Endothelial cell of umbilical vein (primary cell): ENCODE data around the gene STX1A. TPM values are rescaled to one million over a fixed set of nuclear protein-coding genes. Genes with fewer than 3 reads are reported as not detected.
A peak's percentile ranks its signal among the peaks of the same experiment; 100 is the strongest.

Experiments used
- BruUV-seq: library from RNA; stranded (reverse); fragments of 400-500 nt; replicated peaks from 2 replicates; lab custom pipeline; 2021; lab: Mats Ljungman, UMichigan
- CTCF ChIA-PET: fragments of 300-600, 350-600 bp; sonication (Branson Sonifier 250); formaldehyde crosslinking; loops from one replicate; lab custom pipeline; 2021; ENCODE audit warnings: antibody characterized with exemption, inconsistent platforms; lab: Charles Lee
- POLR2A ChIA-PET: fragments of 300-600, 350-600 bp; sonication (Branson Sonifier 250); formaldehyde crosslinking; loops from one replicate; lab custom pipeline; 2021; ENCODE audit warnings: antibody characterized with exemption, inconsistent platforms; lab: Charles Lee
- DNase-seq: peaks from one replicate; pipeline ENCODE4 v3.0.0-alpha.2; 2011; ENCODE audit warnings: low read depth, low spot score
- FAIRE-seq: peaks from 2 replicates; lab custom pipeline; 2011; peaks lifted over from hg19 to GRCh38; lab: Jason Lieb, UNC
- H2AFZ ChIP-seq: 2 replicates; pipeline ENCODE4 v1.6.0; 2012; ENCODE audit warnings: low read depth, low read length, control low read depth, inconsistent platforms
- H3K27ac ChIP-seq: 2 replicates; pipeline ENCODE4 v1.5.1; 2011; ENCODE audit warnings: low read depth, mild to moderate bottlenecking, control low read depth, low read length, moderate library complexity; ENCODE audit not compliant: insufficient read depth
- H3K27me3 ChIP-seq, 2 experiments: 2 replicates each; pipeline versions ENCODE4 v1.6.0 to v1.6.1; 2011; ENCODE audit warnings: low read length in 2 of 2, mixed read lengths in 1 of 2; ENCODE audit not compliant: control insufficient read depth in 2 of 2, insufficient read depth in 2 of 2
- H3K36me3 ChIP-seq, 2 experiments: 2 replicates in 1 of 2; 3 replicates in 1 of 2; pipeline ENCODE4 v1.5.1; 2011; ENCODE audit warnings: low read length in 2 of 2, mild to moderate bottlenecking in 1 of 2, moderate library complexity in 1 of 2; ENCODE audit not compliant: control insufficient read depth in 2 of 2, insufficient read depth in 2 of 2; ENCODE audit errors: extremely low read depth in 1 of 2
- H3K4me1 ChIP-seq: 3 replicates; pipeline ENCODE4 v1.5.1; 2011; ENCODE audit warnings: mild to moderate bottlenecking, low read length; ENCODE audit not compliant: control insufficient read depth, insufficient read depth; ENCODE audit errors: extremely low read depth
- H3K4me2 ChIP-seq: 2 replicates; pipeline ENCODE4 v1.6.1; 2011; ENCODE audit warnings: low read length, control low read depth, mixed read lengths; ENCODE audit not compliant: insufficient read depth
- H3K4me3 ChIP-seq, 3 experiments: fragments of 200-600 bp in 1 of 3; sonication (generic), shearing (Covaris generic) in 1 of 3; replicated peaks in 1 of 3; 2 replicates each; pipeline ENCODE4 v1.5.1; 2011 to 2016; ENCODE audit warnings: control low read depth in 3 of 3, low read length in 3 of 3, mild to moderate bottlenecking in 2 of 3, inconsistent platforms in 1 of 3, low read depth in 1 of 3, moderate library complexity in 1 of 3; ENCODE audit not compliant: insufficient read depth in 1 of 3
- H3K79me2 ChIP-seq: 2 replicates; pipeline ENCODE4 v1.6.0; 2012; ENCODE audit warnings: low read length, inconsistent platforms; ENCODE audit not compliant: control insufficient read depth, insufficient read depth
- H3K9ac ChIP-seq: replicated peaks from 2 replicates; pipeline ENCODE3; 2011; ENCODE audit warnings: low read length, control low read depth; ENCODE audit not compliant: insufficient read depth; ENCODE audit errors: extremely low read depth
- H3K9me1 ChIP-seq: replicated peaks from 3 replicates; pipeline ENCODE4 v1.6.0; 2011; ENCODE audit warnings: mild to moderate bottlenecking, low read length; ENCODE audit not compliant: control insufficient read depth, insufficient read depth; ENCODE audit errors: extremely low read depth
- H3K9me3 ChIP-seq: replicated peaks from 2 replicates; pipeline ENCODE4 v1.5.1; 2012; ENCODE audit warnings: low read length, inconsistent platforms; ENCODE audit not compliant: control insufficient read depth, insufficient read depth
- H4K20me1 ChIP-seq: replicated peaks from 2 replicates; pipeline ENCODE3; 2011; ENCODE audit warnings: mild to moderate bottlenecking, low read length; ENCODE audit not compliant: control insufficient read depth, insufficient read depth; ENCODE audit errors: extremely low read depth
- EZH2 ChIP-seq: IDR thresholded peaks from 2 replicates; pipeline ENCODE4 v1.6.1; 2012; ENCODE audit warnings: borderline replicate concordance, low read depth, mild to moderate bottlenecking, moderate library complexity, low read length, inconsistent platforms; ENCODE audit not compliant: severe bottlenecking
- FOS ChIP-seq: IDR thresholded peaks from 2 replicates; pipeline ENCODE4 v1.6.1; 2011; ENCODE audit warnings: mild to moderate bottlenecking, low read length, moderate library complexity, borderline replicate concordance; ENCODE audit not compliant: insufficient read depth
- GATA2 ChIP-seq: IDR thresholded peaks from 2 replicates; pipeline ENCODE4 v1.7.0; 2011; ENCODE audit warnings: low read depth, mild to moderate bottlenecking, moderate library complexity, mixed read lengths, low read length; ENCODE audit not compliant: insufficient read length, insufficient read depth
- JUN ChIP-seq: IDR thresholded peaks from 2 replicates; pipeline ENCODE4 v1.6.1; 2011; ENCODE audit warnings: borderline replicate concordance, low read depth; ENCODE audit not compliant: insufficient read length, insufficient read depth
- MYC ChIP-seq: IDR thresholded peaks from one replicate; pipeline ENCODE4 v1.6.1; 2011; ENCODE audit warnings: mild to moderate bottlenecking, low read depth, low read length
- POLR2A ChIP-seq: IDR thresholded peaks from 2 replicates; pipeline ENCODE4 v1.6.1; 2012; ENCODE audit warnings: low read depth, mild to moderate bottlenecking, control low read depth, low read length
- POLR2AphosphoS5 ChIP-seq: IDR thresholded peaks from 2 replicates; pipeline ENCODE4 v1.6.1; 2012; ENCODE audit warnings: low read depth, mild to moderate bottlenecking, control low read depth, low read length, moderate library complexity; ENCODE audit not compliant: insufficient read depth
- dilution Hi-C: fragments of 300-500 bp; cut with MboI; formaldehyde crosslinking; loops from one replicate; pipeline ENCODE4 v1.15.0; 2019; ENCODE audit warnings: low sequenced_read_pairs; ENCODE audit not compliant: extremely low pct_ligation_motif_present
- intact Hi-C: fragments of 100-400 bp; cut with micrococcal nuclease; formaldehyde crosslinking; loops from one replicate; pipeline ENCODE4 v1.10.0; 2022
- polyA plus RNA-seq, 4 experiments: library from polyadenylated mRNA; depleted of rRNA in 3 of 4; stranded (reverse) in 3 of 4; unstranded in 1 of 4; fragments of >200 nt; gene quantifications; 2 replicates each; pipeline versions ENCODE4 v1.2.1 to v1.2.3, GENCODE V29; 2011 to 2012; ENCODE audit warnings: missing spikeins in 1 of 4
- total RNA-seq: library from RNA; stranded (reverse); gene quantifications from 2 replicates; pipeline ENCODE4 v1.2.3, GENCODE V29; 2021
- TF ChIP-seq, protein P1 (sequence below): IDR thresholded peaks from 2 replicates; pipeline ENCODE4 v1.6.1; 2011; ENCODE audit not compliant: insufficient read depth, insufficient read length
- TF ChIP-seq, protein P2 (sequence below), 2 donors: IDR thresholded peaks; 1 replicate in 1 of 2; 2 replicates in 1 of 2; pipeline ENCODE4 v1.5.1; 2011; ENCODE audit warnings: low read length in 2 of 2, mild to moderate bottlenecking in 2 of 2, moderate library complexity in 2 of 2, control low read depth in 1 of 2, inconsistent platforms in 1 of 2, low read depth in 1 of 2; ENCODE audit not compliant: insufficient read depth in 1 of 2; ENCODE audit errors: extremely low read depth in 1 of 2

STX1A gene
- total and polyA plus RNA-seq, 2 donors (not counting 3 experiments of a cell fraction or from before 2014, with no cell fraction given), result 13.1 to 20.8 TPM

GRCh38 chr7:73717025-73717807, 2.3 kb downstream of the STX1A start:
- H3K9me1 ChIP-seq, result no peaks in the 10 kb centered on the region
- no peak for TF ChIP-seq GATA2
- TF ChIP-seq MYC, result no peak
- TF ChIP-seq POLR2A, result no peak
- TF ChIP-seq, protein P1, sequence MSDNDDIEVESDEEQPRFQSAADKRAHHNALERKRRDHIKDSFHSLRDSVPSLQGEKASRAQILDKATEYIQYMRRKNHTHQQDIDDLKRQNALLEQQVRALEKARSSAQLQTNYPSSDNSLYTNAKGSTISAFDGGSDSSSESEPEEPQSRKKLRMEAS, result no peak
- TF ChIP-seq, protein P2, sequence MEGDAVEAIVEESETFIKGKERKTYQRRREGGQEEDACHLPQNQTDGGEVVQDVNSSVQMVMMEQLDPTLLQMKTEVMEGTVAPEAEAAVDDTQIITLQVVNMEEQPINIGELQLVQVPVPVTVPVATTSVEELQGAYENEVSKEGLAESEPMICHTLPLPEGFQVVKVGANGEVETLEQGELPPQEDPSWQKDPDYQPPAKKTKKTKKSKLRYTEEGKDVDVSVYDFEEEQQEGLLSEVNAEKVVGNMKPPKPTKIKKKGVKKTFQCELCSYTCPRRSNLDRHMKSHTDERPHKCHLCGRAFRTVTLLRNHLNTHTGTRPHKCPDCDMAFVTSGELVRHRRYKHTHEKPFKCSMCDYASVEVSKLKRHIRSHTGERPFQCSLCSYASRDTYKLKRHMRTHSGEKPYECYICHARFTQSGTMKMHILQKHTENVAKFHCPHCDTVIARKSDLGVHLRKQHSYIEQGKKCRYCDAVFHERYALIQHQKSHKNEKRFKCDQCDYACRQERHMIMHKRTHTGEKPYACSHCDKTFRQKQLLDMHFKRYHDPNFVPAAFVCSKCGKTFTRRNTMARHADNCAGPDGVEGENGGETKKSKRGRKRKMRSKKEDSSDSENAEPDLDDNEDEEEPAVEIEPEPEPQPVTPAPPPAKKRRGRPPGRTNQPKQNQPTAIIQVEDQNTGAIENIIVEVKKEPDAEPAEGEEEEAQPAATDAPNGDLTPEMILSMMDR (IDR thresholded peaks at IDR 0.05; ENCODE audit: extremely low read depth in 1 of 2, insufficient read depth in 1 of 2, low read depth in 1 of 2, low read length in 2 of 2), result no peak
- TF ChIP-seq FOS, result no peak
- TF ChIP-seq EZH2, result no peak
- TF ChIP-seq POLR2AphosphoS5, result no peak
- TF ChIP-seq JUN, result no peak
- peaks cover 50% of the 10 kb centered on the region for H3K79me2 ChIP-seq
- ChIA-PET POLR2A (interaction anchor here (0.6 to 0.8 kb wide), 2 partner anchors 21 to 36 kb away, joined by 3 to 5 read pairs; partner anchors contain the start of gene ABHD11), CTCF (interaction anchor here (0.7 to 3.4 kb wide), 7 partner anchors 8 to 110 kb away, joined by 3 to 26 read pairs (median 7); no protein-coding TSS in a partner anchor)
- dilution Hi-C loops, result no loop called here
- DNase-seq (peak; percentile 49), FAIRE-seq (peak; percentile 79)
- BruUV-seq, result TSS peak; percentile 53
- H3K4me3 ChIP-seq, result peak overlapping the region in 1 of 3 experiments; percentile 12
- H2AFZ ChIP-seq, result no peak overlapping the region
- no peaks in the 10 kb centered on the region for H4K20me1 ChIP-seq
- intact Hi-C loops, result no loop called here
- H3K27ac ChIP-seq, result peak overlapping the region; percentile 98
- H3K4me1 ChIP-seq, result peaks cover 35% of the 10 kb centered on the region
- peak overlapping the region; percentile 39 for H3K4me2 ChIP-seq
- H3K27me3 ChIP-seq, result no peaks in the 10 kb centered on the region
- H3K9ac ChIP-seq, result peak overlapping the region; percentile 84
- no peaks in the 10 kb centered on the region for H3K9me3 ChIP-seq
- H3K36me3 ChIP-seq, result no peaks in the 10 kb centered on the region
